HG03139 (cell line): Measurements from ENCODE around the gene SELE.
A peak's percentile ranks its signal among the peaks of the same experiment; 100 is the strongest.
"Not testable (repeated sequence)": the region's sequence is repeated elsewhere in the genome, so short reads cannot be mapped to it uniquely, and the experiment has no call there.

Experiments used
- ATAC-seq: cut with Tn5 transposase; IDR thresholded peaks from one replicate; pipeline ENCODE4 v1.9.1; 2021; ENCODE audit not compliant: unreplicated experiment

Gene SELE

DNA sequence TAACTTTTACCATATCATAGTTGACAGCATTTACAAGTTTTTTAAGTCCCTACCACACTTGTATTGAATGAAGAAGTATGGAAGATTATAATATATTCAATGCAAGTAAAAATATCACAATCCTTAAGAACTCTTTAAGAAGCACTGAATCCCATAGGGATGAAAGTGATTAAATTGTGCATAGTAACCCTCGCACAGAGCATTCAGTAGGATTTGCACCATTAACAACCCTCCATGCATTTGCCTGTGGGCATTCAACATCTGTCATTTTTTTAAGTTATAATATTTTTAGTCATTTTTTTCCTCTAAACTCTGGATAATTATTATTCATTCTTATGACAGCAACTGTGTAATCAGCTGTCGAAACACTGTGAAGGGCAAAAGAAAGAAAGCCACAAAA is 10.1 kb downstream of the SELE start:
- no peak for ATAC-seq

DNA sequence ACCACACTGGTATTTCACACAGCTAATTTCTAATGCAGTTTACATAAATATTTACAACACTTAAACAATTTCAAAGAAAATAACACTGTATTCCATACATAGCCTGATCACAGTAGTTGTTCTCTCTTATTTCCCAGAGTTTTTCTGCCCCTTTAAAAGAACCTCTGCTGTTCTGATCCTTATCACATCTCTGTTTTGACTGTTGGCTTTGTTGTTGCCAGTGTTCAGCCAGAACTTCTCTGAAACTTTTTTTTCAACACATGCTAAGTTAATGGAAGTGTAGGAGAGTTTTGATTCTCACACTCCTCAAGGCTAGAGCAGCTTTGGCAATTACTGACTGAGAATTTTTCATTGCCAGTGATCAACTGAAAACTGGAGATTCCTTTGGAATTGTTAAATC is 11.1 kb downstream of the SELE start:
- ATAC-seq: no peak

DNA sequence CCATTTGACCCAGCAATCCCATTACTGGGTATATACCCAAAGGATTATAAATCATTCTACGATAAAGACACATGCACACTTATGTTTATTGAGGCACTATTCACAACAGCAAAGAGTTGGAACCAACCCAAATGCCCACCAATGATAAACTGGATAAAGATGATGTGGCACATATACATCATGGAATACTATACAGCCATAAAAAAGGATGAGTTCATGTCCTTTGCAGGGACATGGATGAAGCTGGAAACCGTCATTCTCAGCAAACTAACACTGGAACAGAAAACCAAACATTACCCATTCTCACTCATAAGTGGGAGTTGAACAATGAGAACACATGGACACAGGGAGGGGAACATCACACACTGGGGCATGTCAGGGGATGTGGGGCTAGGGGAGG is 18.8 kb downstream of the SELE start:
- not testable (repeated sequence) for ATAC-seq

DNA sequence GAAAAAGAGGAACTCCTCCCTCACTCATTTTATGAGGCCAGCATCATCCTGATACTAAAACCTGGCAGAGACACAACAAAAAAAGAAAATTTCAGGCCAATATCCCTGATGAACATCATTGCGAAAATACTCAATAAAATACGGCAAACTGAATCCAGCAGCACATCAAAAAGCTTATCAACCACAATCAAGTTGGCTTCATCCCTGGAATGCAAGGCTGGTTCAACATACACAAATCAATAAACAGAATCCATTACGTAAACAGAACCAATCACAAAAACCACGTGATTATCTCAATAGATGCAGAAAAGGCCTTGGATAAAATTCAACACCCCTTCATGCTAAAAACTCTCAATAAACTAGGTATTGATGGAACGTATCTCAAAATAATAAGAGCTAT is 20.8 kb downstream of the SELE start:
- not testable (repeated sequence) for ATAC-seq

DNA sequence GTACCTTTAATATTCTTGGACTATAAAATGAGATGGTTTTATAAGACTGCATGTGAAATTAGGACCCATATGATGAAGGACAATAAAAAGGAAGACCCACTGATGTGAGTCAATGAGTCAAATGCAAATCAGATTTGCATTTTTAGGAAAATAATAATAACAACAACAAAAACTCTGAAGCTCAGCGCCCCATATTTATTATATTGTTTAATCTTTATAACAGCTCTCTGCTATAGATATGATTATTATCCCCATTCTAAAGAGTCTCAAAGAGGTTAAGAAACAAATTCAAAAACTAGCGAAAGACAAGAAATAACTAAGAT is 21.6 kb downstream of the SELE start:
- no peak for ATAC-seq

DNA sequence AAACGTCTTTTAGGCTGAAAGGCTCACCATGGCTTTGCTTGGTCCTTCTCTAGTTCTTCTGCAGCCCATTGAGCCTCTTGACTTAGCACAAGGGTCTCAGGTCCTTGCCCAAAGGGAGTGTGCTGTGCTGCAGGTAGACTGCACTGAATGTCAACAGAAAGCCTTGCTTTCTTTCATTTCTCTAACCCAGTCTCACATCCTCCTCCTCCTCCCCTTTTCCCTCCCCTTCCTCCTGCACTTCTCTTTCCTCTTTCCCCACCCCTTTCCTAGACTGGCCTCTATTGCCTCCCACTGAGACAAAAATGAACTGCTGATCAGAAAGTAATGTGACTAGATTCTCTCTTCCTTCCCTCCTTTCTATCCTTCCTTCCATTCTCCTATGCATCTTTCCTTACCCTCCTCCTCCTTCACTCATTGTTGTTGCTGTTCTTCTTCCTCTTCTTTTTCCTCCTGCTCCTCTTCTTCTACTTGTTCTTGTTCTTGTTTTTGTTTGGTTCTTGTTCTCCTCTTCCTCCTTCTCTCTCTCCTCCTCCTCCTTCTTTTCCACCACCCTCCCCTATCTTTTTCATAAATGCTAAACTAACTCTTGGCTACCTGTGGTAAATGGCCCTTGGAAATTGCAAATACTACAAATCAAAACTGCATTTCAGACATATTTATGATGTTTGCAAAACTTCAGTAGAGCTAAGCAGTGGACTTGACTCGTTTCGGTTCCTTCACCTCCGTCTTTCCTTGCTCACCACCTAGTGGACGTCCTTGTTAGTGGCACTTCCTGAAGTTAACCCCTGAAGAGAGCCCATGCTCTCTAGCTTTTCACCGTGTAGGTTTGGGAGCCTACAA is 22.2 kb downstream of the SELE start, which contains the start of gene SELL:
SELL (minus strand) TSS at position 152 of the 840 bp plus-strand sequence; CDS start at position 30, 122 bp downstream.
- ATAC-seq: peak; percentile 83

DNA sequence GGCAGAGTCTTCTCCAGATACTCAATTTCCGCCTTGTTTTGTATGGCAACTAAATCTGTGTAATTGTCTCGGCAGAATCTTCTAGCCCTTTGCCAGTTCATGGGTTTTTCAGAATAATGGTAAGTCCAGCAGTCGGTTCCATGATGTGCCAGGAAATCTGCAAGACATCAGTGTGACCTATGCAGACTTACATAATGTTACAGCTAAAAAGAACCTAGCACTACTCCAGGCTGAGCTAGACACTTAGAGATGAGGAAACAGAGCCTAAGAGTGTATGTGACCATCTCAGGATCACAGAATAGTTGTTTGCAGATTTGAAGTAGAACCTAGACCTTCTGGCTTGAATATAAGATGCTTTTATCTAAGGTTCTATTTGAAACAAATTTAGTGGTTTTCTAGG is 25.2 kb downstream of the SELE start:
- ATAC-seq: no peak

DNA sequence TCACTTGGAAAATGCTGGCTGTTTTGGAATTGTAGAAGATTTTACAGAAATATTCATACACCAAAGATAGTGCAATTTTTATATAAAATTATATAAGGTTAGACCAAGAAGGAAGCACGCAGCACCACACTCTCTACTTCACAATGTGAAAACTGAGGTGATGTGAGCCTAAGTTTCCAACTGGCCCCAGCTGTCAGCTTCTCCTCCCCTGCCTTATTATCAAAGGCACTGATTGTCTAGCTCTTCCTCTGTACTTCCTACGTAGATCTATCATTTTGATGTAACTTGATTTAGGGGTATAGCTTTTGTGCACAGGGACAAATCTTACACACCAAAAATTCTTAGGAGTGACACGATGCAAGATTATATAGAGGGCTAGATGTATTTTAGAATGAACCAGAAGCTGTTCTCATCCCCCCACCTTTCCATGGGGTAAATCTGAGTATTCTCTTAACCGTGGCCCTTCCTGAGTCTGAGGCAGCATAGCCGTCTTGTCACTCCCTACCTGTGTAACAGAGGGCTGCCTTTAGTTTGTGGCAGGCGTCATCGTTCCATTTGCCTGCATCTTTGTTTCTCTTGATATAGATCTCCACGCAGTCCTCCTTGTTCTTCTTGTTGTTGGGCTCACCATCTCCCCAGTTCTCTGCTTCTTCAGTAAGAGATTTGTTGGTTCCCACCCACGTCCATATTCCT is 25.8 kb downstream of the SELE start:
- ATAC-seq: no peak

DNA sequence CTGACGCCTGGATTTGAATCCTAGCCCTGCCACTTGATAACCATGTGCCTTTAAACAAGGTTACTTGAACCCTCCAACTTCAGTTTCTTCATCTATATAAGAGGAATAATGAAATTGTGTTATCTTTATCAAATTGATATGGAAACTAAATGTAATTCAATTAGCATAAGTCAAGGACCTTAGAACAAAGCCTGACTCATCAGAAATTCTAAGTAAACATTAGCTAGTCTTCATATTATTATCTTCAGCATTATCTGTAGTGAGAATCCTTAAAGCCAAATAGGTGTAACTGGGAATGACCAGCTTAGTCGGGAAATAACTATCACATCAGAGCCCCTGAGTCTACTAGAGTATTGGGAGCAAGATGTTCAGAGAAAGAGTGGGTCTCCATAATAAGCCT is 29.1 kb downstream of the SELE start:
- no peak for ATAC-seq

DNA sequence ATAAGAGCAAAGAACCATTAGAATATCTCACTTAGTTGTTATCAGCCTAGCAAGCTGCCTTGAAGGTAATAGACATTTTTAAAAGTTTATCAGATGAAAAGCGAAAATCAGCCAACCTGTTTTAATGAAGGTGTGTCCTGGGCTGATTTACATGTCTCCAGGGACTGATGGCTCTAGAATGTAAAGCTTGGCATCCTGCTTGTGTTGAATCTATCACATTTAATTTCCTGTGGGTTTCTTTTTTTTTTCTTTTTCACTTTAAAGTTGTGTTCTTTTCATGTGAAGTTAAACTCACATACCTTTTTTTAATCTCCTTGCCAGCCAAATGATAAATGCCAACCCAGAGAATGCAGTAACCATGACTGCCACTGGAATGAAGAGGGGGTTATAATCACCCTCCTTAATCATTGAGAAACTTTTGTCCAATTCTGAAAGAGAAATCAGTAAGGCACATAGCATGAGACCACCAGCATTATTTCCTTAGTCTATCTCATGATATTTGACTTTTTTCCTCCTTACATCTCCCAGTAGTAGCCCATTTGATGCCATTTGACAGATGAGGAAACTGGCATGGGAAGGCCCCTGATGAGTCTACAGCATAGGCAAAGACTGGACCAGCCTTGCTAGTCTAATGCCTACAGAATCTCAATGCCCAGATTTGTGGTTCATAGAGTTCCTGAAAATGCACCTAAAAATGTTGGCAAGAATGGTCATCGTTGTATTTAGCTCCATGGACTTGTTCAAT is 32.4 kb downstream of the SELE start:
- ATAC-seq: no peak

DNA sequence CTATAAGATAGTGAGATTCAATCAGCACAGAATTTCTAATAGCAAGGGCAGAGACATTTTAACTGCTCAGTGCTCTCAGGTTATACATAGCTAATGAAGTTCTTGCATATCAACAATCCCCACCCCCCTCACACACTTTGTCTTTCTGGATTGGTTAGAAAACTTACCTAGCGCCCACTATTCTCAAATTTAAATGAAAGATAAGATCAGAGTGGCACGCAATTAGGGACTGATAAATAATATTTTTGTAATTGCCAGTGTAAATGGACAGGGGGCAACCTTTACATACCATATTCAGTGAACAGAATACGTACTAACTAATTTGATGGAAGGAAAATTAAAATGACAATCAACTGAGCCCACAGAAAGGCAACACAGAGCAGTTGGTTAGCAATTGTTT is 34.2 kb downstream of the SELE start:
- ATAC-seq: no peak

DNA sequence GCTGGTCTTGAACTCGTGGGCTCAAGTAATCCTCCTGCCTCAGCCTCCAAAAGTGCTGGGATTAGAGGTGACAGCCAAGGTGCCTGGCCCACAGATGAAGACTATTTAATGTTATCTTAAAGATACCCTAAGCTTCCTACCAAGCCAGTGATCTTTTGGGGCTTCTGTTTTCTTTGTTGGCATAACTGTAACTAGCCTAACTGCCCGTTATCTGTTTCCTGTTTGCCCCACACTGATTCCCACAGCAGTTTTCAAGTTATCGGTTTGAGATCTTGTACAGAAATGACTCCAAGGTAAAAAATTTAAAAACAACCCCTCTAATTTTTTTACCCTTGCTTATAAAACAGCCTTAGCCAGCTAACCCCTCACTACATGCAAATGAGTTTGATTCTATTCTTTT is 34.9 kb downstream of the SELE start:
- no peak for ATAC-seq

DNA sequence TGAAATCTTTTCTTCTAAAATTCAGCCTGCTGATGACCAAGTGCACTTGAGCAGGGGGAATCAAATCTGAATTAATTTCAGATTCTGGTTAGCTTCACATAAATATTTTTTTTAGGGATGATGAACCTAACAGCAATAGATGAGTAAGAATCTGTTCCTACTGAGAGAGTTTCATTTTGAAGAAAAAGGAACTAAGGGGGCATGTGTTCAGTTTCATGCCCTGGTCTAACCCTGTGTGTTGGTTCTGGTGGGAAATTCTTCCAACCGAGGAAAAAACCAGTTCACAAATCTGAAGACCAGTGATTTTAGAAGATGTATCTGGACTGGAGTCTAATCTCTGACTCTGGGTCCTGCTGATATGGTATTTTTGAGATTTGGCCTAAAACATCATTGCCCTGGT is 36.1 kb downstream of the SELE start:
- ATAC-seq: peak; percentile 40

DNA sequence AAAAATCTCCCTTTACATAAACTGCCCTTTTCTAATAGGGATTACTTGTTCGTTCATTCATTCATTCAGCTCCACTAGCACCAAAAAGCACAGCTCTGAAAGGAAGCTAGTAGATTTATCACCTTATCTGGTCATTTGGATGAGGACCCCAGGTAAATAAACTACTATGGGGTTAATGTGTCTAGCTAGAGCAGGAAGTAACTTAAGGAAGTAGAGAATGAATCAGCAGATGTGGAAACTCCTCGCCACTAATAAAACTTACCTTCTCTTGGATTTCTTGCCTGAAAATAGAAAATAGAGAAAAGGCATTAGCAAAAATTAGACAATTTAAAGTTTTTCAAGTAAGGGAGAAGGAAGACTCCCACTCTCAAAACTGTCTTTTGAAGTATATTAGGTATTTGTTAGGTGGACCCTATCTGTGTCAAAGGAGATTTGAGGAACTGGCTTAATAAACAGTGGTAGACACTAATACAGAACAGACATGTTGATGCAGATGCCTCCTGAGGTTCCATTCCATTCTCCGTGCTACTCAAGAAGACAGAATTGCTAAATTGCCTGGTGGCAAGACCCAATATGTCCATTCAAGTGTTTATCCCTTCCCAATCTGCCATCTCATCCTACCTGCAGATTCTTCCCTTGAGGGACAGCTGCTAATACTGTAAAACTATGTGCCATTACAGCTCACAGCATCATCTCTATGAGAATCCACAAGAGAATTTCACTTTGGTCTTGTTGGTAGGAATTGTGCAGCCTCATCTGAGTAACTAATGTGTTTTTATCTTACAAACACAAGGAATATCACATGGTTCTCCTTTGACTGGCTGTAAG is 37.4 kb downstream of the SELE start:
- no peak for ATAC-seq

DNA sequence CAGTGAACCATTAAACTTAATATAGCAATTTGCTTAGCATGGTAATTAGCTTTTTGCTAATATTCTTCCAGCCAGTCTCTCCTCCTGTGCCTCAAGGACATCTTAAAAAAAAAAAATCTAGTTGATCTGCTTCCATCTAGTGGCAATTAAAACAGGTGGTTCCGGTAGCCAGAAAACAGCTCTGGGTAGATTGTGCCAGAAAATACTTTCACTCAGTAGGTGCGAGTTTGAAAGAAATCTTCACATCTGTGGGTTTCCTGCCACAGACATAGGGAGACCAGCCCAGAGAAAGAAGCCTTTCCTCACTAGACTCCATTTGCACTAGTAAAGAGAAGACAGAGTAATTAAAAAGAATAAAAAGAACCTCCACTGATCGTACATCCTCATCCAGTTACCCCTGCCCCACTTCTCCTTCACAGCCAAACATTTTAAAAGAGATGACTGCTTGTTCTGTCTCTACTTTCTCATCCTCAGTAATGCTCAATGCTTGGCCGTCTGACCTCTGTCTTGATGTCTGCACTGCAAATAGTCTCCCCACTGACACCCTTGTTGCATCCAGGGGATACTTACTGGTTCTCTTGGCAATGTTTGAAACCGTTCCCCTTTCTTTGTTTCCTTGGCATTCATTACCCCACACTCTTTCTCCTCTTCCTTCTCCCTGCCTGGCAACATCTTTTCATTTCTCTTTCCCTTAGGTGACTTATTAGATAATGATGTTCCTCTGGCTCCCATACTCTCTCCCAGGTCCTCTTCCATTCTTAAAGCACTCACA is 39.4 kb downstream of the SELE start:
- ATAC-seq: peak; percentile 38

DNA sequence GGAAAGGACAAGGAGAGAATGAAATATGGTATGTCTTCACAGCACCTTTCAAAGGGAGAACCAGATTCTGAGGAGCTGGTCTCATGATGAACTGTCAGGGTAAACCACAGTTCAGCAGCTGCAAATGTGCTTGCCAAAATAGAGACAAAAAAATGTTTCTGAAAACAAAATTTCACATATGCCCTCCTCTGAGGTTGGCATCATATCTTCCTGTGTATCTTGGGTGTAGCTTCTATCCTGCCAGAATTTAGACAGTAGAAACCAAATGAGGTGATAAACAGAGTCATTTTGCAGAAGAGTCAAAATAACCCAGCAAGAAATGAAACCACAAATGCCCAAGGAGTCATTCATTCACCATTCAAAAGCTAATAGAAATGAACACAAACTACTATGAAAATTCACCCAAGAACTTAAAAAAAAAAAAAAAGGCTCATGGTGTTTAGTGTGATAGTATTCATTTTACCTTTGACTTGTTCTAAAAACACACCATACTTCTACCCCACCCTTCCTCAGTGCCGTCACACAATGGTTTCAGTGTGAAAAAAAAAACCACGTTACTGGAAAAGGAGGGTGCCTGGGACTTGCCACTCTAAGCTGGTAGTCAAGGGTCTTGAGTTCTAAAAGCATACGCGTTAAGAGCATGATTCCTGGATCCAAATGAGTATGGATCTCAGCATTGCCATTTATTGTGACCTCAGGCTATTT is 41.0 kb downstream of the SELE start:
- no peak for ATAC-seq

DNA sequence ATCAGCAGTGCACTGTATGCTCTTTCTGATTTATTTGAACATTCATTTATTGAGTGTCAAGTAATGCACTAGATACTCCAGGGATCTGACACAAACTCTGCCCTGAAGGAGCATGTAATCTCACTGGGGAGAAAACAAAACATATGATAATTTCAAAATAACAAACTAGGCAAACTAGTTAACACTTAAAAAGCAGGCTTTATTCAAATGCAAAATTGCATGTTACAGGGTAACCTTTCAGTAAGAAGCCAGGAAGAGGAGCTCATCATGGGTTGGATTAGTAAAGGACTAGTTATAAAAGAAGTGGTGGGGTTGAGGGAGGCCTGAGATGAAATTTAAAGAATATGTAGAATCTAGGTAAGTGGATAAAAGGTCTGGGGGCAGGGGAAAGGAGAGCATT is 43.4 kb downstream of the SELE start:
- no peak for ATAC-seq

DNA sequence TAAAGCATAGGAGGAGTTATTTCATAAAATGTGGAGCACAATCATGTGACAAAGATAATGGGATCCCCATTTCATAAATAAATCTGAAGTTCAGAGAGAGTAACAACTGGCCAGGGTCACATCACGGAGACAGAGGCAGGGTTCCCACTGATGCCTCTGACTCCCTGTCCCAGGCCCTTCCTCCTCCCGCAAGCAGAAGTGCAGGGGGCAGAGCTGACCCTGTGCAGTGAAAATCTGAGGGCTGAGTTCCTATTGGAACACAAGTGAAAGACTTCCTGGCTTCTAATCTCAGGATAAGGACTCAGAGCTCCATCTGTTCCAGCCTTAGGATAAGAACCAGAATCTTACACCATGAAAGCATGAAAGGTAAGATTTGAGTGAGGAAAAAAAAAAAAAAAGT is 44.5 kb downstream of the SELE start:
- no peak for ATAC-seq

DNA sequence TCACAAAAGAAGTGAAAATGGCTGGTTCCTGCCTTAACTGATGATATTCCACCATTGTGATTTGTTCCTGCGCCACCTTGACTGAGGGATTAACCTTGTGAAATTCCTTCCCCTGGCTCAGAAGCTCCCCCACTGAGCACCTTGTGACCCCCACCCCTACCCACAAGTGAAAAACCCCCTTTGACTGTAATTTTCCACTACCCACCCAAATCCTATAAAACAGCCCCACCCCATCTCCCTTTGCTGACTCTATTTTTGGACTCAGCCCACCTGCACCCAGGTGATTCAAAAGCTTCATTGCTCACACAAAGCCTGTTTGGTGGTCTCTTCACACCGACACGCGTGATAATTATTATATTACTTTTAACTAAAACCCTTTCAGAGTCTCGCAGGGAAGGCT is 45.5 kb downstream of the SELE start:
- ATAC-seq: not testable (repeated sequence)

DNA sequence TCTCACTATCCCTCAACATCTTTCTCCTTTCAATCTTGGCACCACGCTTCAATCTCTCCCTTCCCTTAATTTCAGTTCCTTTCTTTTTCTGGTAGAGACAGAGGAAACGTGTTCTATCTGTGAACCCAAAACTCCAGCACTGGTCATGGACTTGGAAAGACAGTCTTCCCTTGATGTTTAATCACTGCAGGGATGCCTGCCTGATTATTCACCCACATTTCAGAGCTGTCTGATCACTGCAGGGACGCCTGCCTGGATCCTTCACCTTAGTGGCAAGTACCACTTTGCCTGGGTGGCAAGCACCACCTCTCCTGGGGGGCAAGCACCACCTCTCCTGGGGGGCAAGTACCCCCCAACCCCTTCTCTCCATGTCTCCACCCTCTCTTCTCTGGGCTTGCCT is 50.2 kb downstream of the SELE start:
- ATAC-seq: no peak
